Astrocyte (in vitro differentiated cells and primary cell): Measurements from ENCODE around the gene CSRNP3. TPM values are rescaled to one million over a fixed set of nuclear protein-coding genes. Genes with fewer than 3 reads are reported as not detected.

ENCODE experiments used
- DNase-seq: peaks from one replicate; pipeline ENCODE4 v3.0.0-alpha.2; 2010; ENCODE audit warnings: low read depth
- FAIRE-seq: peaks from 2 replicates; lab custom pipeline; 2011; peaks lifted over from hg19 to GRCh38; lab: Jason Lieb, UNC
- H2AFZ ChIP-seq: 2 replicates; pipeline ENCODE4 v1.6.0; 2012; ENCODE audit warnings: low read depth, low read length, inconsistent platforms
- H3K27ac ChIP-seq: 2 replicates; pipeline ENCODE4 v1.5.1; 2011; ENCODE audit warnings: low read depth, low read length, inconsistent platforms
- H3K27me3 ChIP-seq: 2 replicates; pipeline ENCODE4 v1.6.0; 2011; ENCODE audit warnings: low read length, inconsistent platforms; ENCODE audit not compliant: insufficient read depth
- H3K36me3 ChIP-seq: 2 replicates; pipeline ENCODE4 v1.5.1; 2011; ENCODE audit warnings: low read length, inconsistent platforms; ENCODE audit not compliant: insufficient read depth
- H3K4me1 ChIP-seq: 2 replicates; pipeline ENCODE4 v1.5.1; 2011; ENCODE audit warnings: low read length, inconsistent platforms; ENCODE audit not compliant: insufficient read depth
- H3K4me2 ChIP-seq: 2 replicates; pipeline ENCODE4 v1.6.0; 2012; ENCODE audit warnings: low read length, inconsistent platforms
- H3K4me3 ChIP-seq: 2 replicates; pipeline ENCODE4 v1.5.1; 2011; ENCODE audit warnings: low read depth, mild to moderate bottlenecking, low read length, inconsistent platforms; ENCODE audit not compliant: insufficient read depth
- H3K79me2 ChIP-seq: 2 replicates; pipeline ENCODE4 v1.6.0; 2012; ENCODE audit warnings: mild to moderate bottlenecking, low read length, inconsistent platforms; ENCODE audit not compliant: insufficient read depth
- H3K9ac ChIP-seq: 2 replicates; pipeline ENCODE4 v1.6.0; 2012; ENCODE audit warnings: mild to moderate bottlenecking, low read length, inconsistent platforms
- H3K9me3 ChIP-seq: 2 replicates; pipeline ENCODE4 v1.5.1; 2012; ENCODE audit warnings: low read depth, mild to moderate bottlenecking, low read length, inconsistent platforms; ENCODE audit not compliant: insufficient read depth
- H4K20me1 ChIP-seq: 2 replicates; pipeline ENCODE4 v1.6.0; 2012; ENCODE audit warnings: low read length, inconsistent platforms; ENCODE audit not compliant: insufficient read depth
- H3K27ac Mint-ChIP-seq: one replicate; pipeline ENCODE4 v1.8.0; 2021; ENCODE audit warnings: mild to moderate bottlenecking, mixed read lengths; ENCODE audit not compliant: unreplicated experiment
- H3K27me3 Mint-ChIP-seq: one replicate; pipeline ENCODE4 v1.8.0; 2021; ENCODE audit warnings: low read depth, mixed read lengths; ENCODE audit not compliant: unreplicated experiment
- H3K36me3 Mint-ChIP-seq: one replicate; pipeline ENCODE4 v1.8.0; 2021; ENCODE audit warnings: low read depth, mixed read lengths; ENCODE audit not compliant: unreplicated experiment
- H3K4me1 Mint-ChIP-seq: one replicate; pipeline ENCODE4 v1.8.0; 2021; ENCODE audit warnings: low read depth, mixed read lengths; ENCODE audit not compliant: unreplicated experiment
- H3K4me3 Mint-ChIP-seq: one replicate; pipeline ENCODE4 v1.8.0; 2021; ENCODE audit warnings: mild to moderate bottlenecking, moderate library complexity, mixed read lengths; ENCODE audit not compliant: unreplicated experiment
- H3K9me3 Mint-ChIP-seq: one replicate; pipeline ENCODE4 v1.8.0; 2021; ENCODE audit warnings: mild to moderate bottlenecking, mixed read lengths; ENCODE audit not compliant: unreplicated experiment
- CTCF ChIP-seq: IDR thresholded peaks from 2 replicates; pipeline ENCODE4 v1.5.1; 2011; ENCODE audit warnings: low read depth, mild to moderate bottlenecking, inconsistent platforms, low read length, moderate library complexity; ENCODE audit not compliant: insufficient read depth
- EZH2 ChIP-seq: IDR thresholded peaks from 2 replicates; pipeline ENCODE4 v1.6.1; 2012; ENCODE audit warnings: mild to moderate bottlenecking, low read length, inconsistent platforms; ENCODE audit not compliant: insufficient read depth
- total RNA-seq: library from RNA; stranded (reverse); gene quantifications from 2 replicates; pipeline ENCODE4 v1.2.1, GENCODE V29; 2021

CSRNP3 gene
- total RNA-seq, 1 donor from 2014 or later: 5.9 TPM

- H3K79me2 ChIP-seq: no peaks in the 10 kb centered on the region
- Mint-ChIP-seq H3K27ac (no peak overlapping the region), H3K36me3 (peaks cover 3% of the 10 kb centered on the region), H3K4me3 (no peak overlapping the region), H3K9me3 (no peaks in the 10 kb centered on the region), H3K4me1 (peaks cover 9% of the 10 kb centered on the region), H3K27me3 (no peaks in the 10 kb centered on the region)
- no peak overlapping the region for H2AFZ ChIP-seq
- H4K20me1 ChIP-seq: no peaks in the 10 kb centered on the region
- H3K4me1 ChIP-seq: no peaks in the 10 kb centered on the region
- no peak overlapping the region for H3K4me2 ChIP-seq
- DNase-seq (peak; percentile 34), FAIRE-seq (no peak)
- H3K27ac ChIP-seq: no peak overlapping the region
- no peaks in the 10 kb centered on the region for H3K36me3 ChIP-seq
- H3K27me3 ChIP-seq: no peaks in the 10 kb centered on the region
- TF ChIP-seq CTCF (no peak), EZH2 (no peak)
- H3K9me3 ChIP-seq: no peaks in the 10 kb centered on the region
- no peak overlapping the region for H3K9ac ChIP-seq
- no peak overlapping the region for H3K4me3 ChIP-seq
Measured at GRCh38 chr2:165634282-165634681, 164.8 kb downstream of the CSRNP3 start.

- TF ChIP-seq EZH2 (no peak), CTCF (no peak)
- Mint-ChIP-seq H3K9me3 (no peaks in the 10 kb centered on the region), H3K27ac (no peak overlapping the region), H3K27me3 (no peaks in the 10 kb centered on the region), H3K36me3 (peaks cover 2% of the 10 kb centered on the region), H3K4me1 (peaks cover 9% of the 10 kb centered on the region), H3K4me3 (no peak overlapping the region)
- DNase-seq (peak; percentile 19), FAIRE-seq (no peak)
- no peak overlapping the region for H2AFZ ChIP-seq
- H4K20me1 ChIP-seq: no peaks in the 10 kb centered on the region
- no peaks in the 10 kb centered on the region for H3K4me1 ChIP-seq
- no peaks in the 10 kb centered on the region for H3K27me3 ChIP-seq
- H3K27ac ChIP-seq: no peak overlapping the region
- H3K4me2 ChIP-seq: no peak overlapping the region
- no peak overlapping the region for H3K9ac ChIP-seq
- H3K36me3 ChIP-seq: no peaks in the 10 kb centered on the region
- no peaks in the 10 kb centered on the region for H3K79me2 ChIP-seq
- H3K4me3 ChIP-seq: no peak overlapping the region
- H3K9me3 ChIP-seq: no peaks in the 10 kb centered on the region
Measured at GRCh38 chr2:165634855-165635254, 165.4 kb downstream of the CSRNP3 start.

GRCh38 chr2:165635532-165635931 lies 166.0 kb downstream of the CSRNP3 start:
- Histone ChIP-seq H3K36me3 (no peaks in the 10 kb centered on the region), H3K9ac (no peak overlapping the region), H3K4me1 (no peaks in the 10 kb centered on the region), H2AFZ (no peak overlapping the region), H3K79me2 (no peaks in the 10 kb centered on the region), H3K9me3 (no peaks in the 10 kb centered on the region), H3K27me3 (no peaks in the 10 kb centered on the region), H3K4me2 (no peak overlapping the region), H4K20me1 (no peaks in the 10 kb centered on the region), H3K27ac (no peak overlapping the region), H3K4me3 (no peak overlapping the region)
- Mint-ChIP-seq H3K4me3 (no peak overlapping the region), H3K4me1 (peaks cover 9% of the 10 kb centered on the region), H3K36me3 (peaks cover 2% of the 10 kb centered on the region), H3K27ac (no peak overlapping the region), H3K27me3 (no peaks in the 10 kb centered on the region), H3K9me3 (no peaks in the 10 kb centered on the region)
- TF ChIP-seq EZH2 (no peak), CTCF (no peak)
- DNase-seq: no peak
- FAIRE-seq: no peak
